ENCODE measurements around the gene OPCML.

GRCh38 chr11:132674151-132674550 is 858.1 kb downstream of the OPCML start:
- TF ChIP-seq POLR2A (IDR thresholded peaks at IDR 0.05) (no peak), CTCF (IDR thresholded peaks at IDR 0.05) (no peak)

Measured in transverse colon (tissue), 3 donors.